AG04450 (cell line): ENCODE results near the gene BEAN1. TPM values are rescaled to one million over a fixed set of nuclear protein-coding genes. Genes with fewer than 3 reads are reported as not detected.
"Not testable (repeated sequence)": the region's sequence is repeated elsewhere in the genome, so short reads cannot be mapped to it uniquely, and the experiment has no call there.

Experiments used
- CTCF ChIA-PET: fragments of 300-600, 350-600 bp; formaldehyde crosslinking; extraction: SDS; loops from one replicate; lab custom pipeline; 2022; ENCODE audit warnings: antibody characterized with exemption, inconsistent platforms; lab: Charles Lee
- POLR2A ChIA-PET: fragments of 350-600 bp; formaldehyde crosslinking; extraction: SDS; loops from one replicate; lab custom pipeline; 2021; ENCODE audit warnings: antibody characterized with exemption, inconsistent platforms; lab: Yijun Ruan, JAX
- DNase-seq: peaks from one replicate; pipeline ENCODE4 v3.0.0-alpha.2; 2011; ENCODE audit warnings: low read depth, low spot score
- H3K27ac ChIP-seq: one replicate; pipeline ENCODE4 v1.5.1; 2012; ENCODE audit warnings: low read depth, low read length, control low read depth
- H3K27me3 ChIP-seq: one replicate; pipeline ENCODE4 v1.6.0; 2012; ENCODE audit warnings: low read length; ENCODE audit not compliant: control insufficient read depth, insufficient read depth
- H3K4me3 ChIP-seq: 2 replicates; pipeline ENCODE4 v1.5.1; 2011; ENCODE audit warnings: mild to moderate bottlenecking, low read depth, low read length, control low read depth
- H3K9me3 ChIP-seq: 2 replicates; pipeline ENCODE4 v1.5.1; 2012; ENCODE audit warnings: low read length; ENCODE audit not compliant: control insufficient read depth, insufficient read depth
- polyA plus RNA-seq: library from polyadenylated mRNA; depleted of rRNA; stranded (reverse); fragments of >200 nt; gene quantifications from 2 replicates; pipeline ENCODE4 v1.2.3, GENCODE V29; 2011
- TF ChIP-seq, protein P1 (sequence below): IDR thresholded peaks from 2 replicates; pipeline ENCODE4 v1.5.1; 2011; ENCODE audit warnings: low read depth, low read length, control low read depth, inconsistent platforms

The BEAN1 gene
- polyA plus RNA-seq, 1 experiment = not detected

DNA sequence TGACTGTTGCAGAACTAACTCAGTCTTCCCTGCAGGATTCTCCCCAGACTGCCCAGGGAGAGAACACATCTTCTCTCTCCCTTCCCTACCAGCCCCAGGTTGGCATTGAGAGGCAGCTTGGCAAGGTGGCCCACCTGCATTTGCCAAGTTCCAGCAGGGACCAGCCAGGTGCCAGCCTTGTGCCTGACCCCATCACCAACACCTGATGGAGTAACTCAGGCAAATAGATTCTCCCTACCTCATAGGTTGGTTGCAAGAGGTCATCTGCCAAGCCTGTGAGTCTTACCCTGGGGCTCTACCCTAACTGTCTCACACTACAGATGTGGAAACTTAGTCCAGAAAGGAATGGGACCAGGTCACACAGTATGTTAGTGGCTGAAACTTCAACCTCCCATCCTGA lies 20.4 kb downstream of the BEAN1 start:
- POLR2A ChIA-PET = no interaction called here
- CTCF ChIA-PET = no interaction called here

GRCh38 chr16:66451548-66451947 lies 24.5 kb downstream of the BEAN1 start:
- TF ChIP-seq, protein P1, sequence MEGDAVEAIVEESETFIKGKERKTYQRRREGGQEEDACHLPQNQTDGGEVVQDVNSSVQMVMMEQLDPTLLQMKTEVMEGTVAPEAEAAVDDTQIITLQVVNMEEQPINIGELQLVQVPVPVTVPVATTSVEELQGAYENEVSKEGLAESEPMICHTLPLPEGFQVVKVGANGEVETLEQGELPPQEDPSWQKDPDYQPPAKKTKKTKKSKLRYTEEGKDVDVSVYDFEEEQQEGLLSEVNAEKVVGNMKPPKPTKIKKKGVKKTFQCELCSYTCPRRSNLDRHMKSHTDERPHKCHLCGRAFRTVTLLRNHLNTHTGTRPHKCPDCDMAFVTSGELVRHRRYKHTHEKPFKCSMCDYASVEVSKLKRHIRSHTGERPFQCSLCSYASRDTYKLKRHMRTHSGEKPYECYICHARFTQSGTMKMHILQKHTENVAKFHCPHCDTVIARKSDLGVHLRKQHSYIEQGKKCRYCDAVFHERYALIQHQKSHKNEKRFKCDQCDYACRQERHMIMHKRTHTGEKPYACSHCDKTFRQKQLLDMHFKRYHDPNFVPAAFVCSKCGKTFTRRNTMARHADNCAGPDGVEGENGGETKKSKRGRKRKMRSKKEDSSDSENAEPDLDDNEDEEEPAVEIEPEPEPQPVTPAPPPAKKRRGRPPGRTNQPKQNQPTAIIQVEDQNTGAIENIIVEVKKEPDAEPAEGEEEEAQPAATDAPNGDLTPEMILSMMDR = no peak
- no peak overlapping the region for H3K27ac ChIP-seq
- no peak overlapping the region for H3K4me3 ChIP-seq
- H3K9me3 ChIP-seq = no peaks in the 10 kb centered on the region
- CTCF ChIA-PET = no interaction called here
- DNase-seq = no peak
- POLR2A ChIA-PET = no interaction called here
- peaks cover 14% of the 10 kb centered on the region for H3K27me3 ChIP-seq

More for the DNA sequence above, 20.4 kb downstream of the BEAN1 start:
- no peak overlapping the region for H3K4me3 ChIP-seq
- H3K27me3 ChIP-seq = peaks cover 31% of the 10 kb centered on the region
- DNase-seq = no peak
- TF ChIP-seq, protein P1 = no peak
- no peak overlapping the region for H3K27ac ChIP-seq
- no peaks in the 10 kb centered on the region for H3K9me3 ChIP-seq

- DNase-seq, POLR2A ChIA-PET, H3K9me3 ChIP-seq, H3K27ac ChIP-seq, H3K4me3 ChIP-seq: not testable (repeated sequence)
- CTCF ChIA-PET = interaction anchor here (1.2 kb wide), 1 partner anchor 46 kb away, joined by 4 read pairs; no protein-coding TSS in a partner anchor
- peaks cover 10% of the 10 kb centered on the region for H3K27me3 ChIP-seq
Measured at GRCh38 chr16:66453230-66453629, 26.1 kb downstream of the BEAN1 start.

DNA sequence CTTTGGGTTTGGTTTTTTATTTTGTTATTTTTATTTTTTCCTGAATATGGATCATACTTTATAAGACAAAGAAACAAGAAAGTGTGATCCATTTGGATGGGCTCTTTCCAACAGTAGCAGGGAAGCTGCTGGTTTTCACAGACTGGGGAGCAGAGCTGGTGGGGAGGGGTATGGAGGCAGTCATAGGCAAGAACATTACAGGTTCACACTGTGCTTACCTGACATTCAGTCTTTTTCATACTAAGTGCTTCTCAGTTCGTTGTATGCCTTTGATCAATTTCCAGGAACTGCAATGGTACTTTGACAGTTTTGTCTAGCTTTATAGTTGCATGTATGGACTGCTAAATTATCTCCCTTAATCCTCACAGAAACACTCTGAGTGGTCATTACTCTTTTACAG lies 27.7 kb downstream of the BEAN1 start:
- H3K27me3 ChIP-seq = peaks cover 17% of the 10 kb centered on the region
- H3K9me3 ChIP-seq = no peaks in the 10 kb centered on the region
- TF ChIP-seq, protein P1 = no peak
- no peak overlapping the region for H3K4me3 ChIP-seq
- ChIA-PET POLR2A (no interaction called here), CTCF (interaction anchor here (0.7 to 2.2 kb wide), 2 partner anchors 49 to 61 kb away, joined by 4 to 6 read pairs; no protein-coding TSS in a partner anchor)
- DNase-seq = no peak
- H3K27ac ChIP-seq = no peak overlapping the region

DNA sequence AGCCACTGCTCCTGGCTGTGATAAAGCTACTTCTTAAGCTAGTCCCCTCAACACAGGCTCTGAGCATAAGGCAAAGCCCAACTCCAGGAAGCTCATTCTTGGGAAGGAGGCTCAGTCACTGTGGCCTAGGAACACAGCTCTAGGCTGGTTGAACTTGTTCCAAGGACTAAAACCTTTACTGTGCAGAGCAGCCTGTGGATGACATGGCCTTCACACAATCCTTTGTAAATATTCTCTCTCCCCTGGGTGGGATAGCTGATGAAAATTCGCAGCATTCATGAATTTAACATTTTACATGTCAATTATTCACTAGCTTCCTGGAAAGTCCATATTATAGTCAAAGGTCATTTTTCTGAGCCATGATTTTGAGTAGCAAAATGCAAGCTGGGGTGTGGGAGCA lies 28.9 kb downstream of the BEAN1 start:
- DNase-seq = no peak
- Histone ChIP-seq H3K27me3 (peaks cover 24% of the 10 kb centered on the region), H3K4me3 (no peak overlapping the region), H3K27ac (no peak overlapping the region), H3K9me3 (no peaks in the 10 kb centered on the region)
- CTCF ChIA-PET = interaction anchor here (2.2 kb wide), 1 partner anchor 51 kb away, joined by 6 read pairs; no protein-coding TSS in a partner anchor
- TF ChIP-seq, protein P1 = no peak
- POLR2A ChIA-PET = no interaction called here
